ENCODE results near the gene PRSS33. TPM values are rescaled to one million over a fixed set of nuclear protein-coding genes. Genes with fewer than 3 reads are reported as not detected.

PRSS33 gene
- total RNA-seq, 1 experiment from 2014 or later = not detected

- H2AK5ac ChIP-seq (ENCODE audit: insufficient read length, low read length) = no peak overlapping the region
- no peak overlapping the region for H2BK12ac ChIP-seq (ENCODE audit: insufficient read length, low read depth, low read length)
- H3K27me3 Mint-ChIP-seq (ENCODE audit: low read depth) = no peaks in the 10 kb centered on the region
- H3K27ac Mint-ChIP-seq = no peak overlapping the region; a peak in 1 of 7 replicates
- H3K14ac ChIP-seq (ENCODE audit: insufficient read depth, low read length) = no peak overlapping the region
- no peaks in the 10 kb centered on the region for H3K79me2 ChIP-seq (ENCODE audit: insufficient read depth, low read length)
- DNase-seq = no peak
- H4K5ac ChIP-seq (ENCODE audit: insufficient read length, low read depth, low read length) = no peak overlapping the region
- no peak overlapping the region for H3K56ac ChIP-seq (ENCODE audit: insufficient read length, low read depth, low read length)
- no peak overlapping the region for H3K18ac ChIP-seq (ENCODE audit: insufficient read length, low read depth, low read length)
- no CpG with 5 or more reads among the region's 19 CpGs for WGBS (ENCODE audit: extremely low coverage, insufficient read length, low lambda C conversion rate)
- no peak overlapping the region for H2BK5ac ChIP-seq (ENCODE audit: insufficient read length, low read length)
- no peaks in the 10 kb centered on the region for H3K27me3 ChIP-seq (ENCODE audit: insufficient read depth, low read length)
- no peak overlapping the region for H2AFZ ChIP-seq (ENCODE audit: low read length)
- H3K4me1 ChIP-seq (ENCODE audit: insufficient read depth, low read length) = no peaks in the 10 kb centered on the region
- no peak overlapping the region for H3K9ac ChIP-seq (ENCODE audit: extremely low read depth, insufficient read length, low read length)
- H3K36me3 Mint-ChIP-seq (ENCODE audit: insufficient read depth in 1 of 3, low read depth in 3 of 3) = no peaks in the 10 kb centered on the region; a peak in 1 of 7 replicates
- no peak overlapping the region for H3K4me3 Mint-ChIP-seq
- H3T11ph ChIP-seq (ENCODE audit: low read length) = no peak overlapping the region
- no peaks in the 10 kb centered on the region for H3K9me3 Mint-ChIP-seq
- TF ChIP-seq CTCF (conservative IDR thresholded peaks at IDR 0.05) = no peak
- H3K27ac ChIP-seq (ENCODE audit: insufficient read length, low read depth, low read length) = no peak overlapping the region
- H3K23me2 ChIP-seq (ENCODE audit: insufficient read length, low read depth, low read length, poor library complexity, severe bottlenecking) = no peaks in the 10 kb centered on the region
- no peak overlapping the region for H4K8ac ChIP-seq (replicated peaks; ENCODE audit: insufficient read length, low read depth, low read length)
- H3K4ac ChIP-seq (ENCODE audit: low read depth, low read length) = no peak overlapping the region
- no peak overlapping the region for H4K91ac ChIP-seq (ENCODE audit: insufficient read length, low read depth, low read length)
- no peak overlapping the region for H2BK20ac ChIP-seq (ENCODE audit: low read depth, low read length, poor library complexity, severe bottlenecking)
- H2BK120ac ChIP-seq (ENCODE audit: low read depth, low read length, poor library complexity, severe bottlenecking) = no peak overlapping the region
- no peaks in the 10 kb centered on the region for H3K9me3 ChIP-seq (ENCODE audit: control insufficient read depth, low read depth, low read length)
- no peaks in the 10 kb centered on the region for H3K4me1 Mint-ChIP-seq
- no peak overlapping the region for H3K23ac ChIP-seq (ENCODE audit: insufficient read length, low read depth, low read length)
- H4K20me1 ChIP-seq (ENCODE audit: control insufficient read depth, insufficient read depth, insufficient read length) = no peaks in the 10 kb centered on the region
- no peak overlapping the region for H3K4me2 ChIP-seq (ENCODE audit: insufficient read depth, insufficient read length, low read length)
- no peaks in the 10 kb centered on the region for H3K79me1 ChIP-seq (ENCODE audit: insufficient read depth, low read depth, low read length, poor library complexity, severe bottlenecking)
- H2BK15ac ChIP-seq (ENCODE audit: low read depth, low read length) = no peak overlapping the region
Observed at GRCh38 chr16:2826591-2827373, 39.4 kb upstream of the PRSS33 start.
